DMS 273 treated with DMSO at 0.1 percent for 48 hours (cell line): Measurements from ENCODE around the gene MAD2L1BP.
"Not testable (repeated sequence)": the region's sequence is repeated elsewhere in the genome, so short reads cannot be mapped to it uniquely, and the experiment has no call there.

Source experiments
- DNase-seq: peaks from one replicate; lab custom pipeline; 2025; lab: John Stamatoyannopoulos, UW

Gene MAD2L1BP

GRCh38 chr6:43627008-43627825 is 8.4 kb upstream of the MAD2L1BP start:
- no peak for DNase-seq

- no peak for DNase-seq
These were observed 7.1 kb upstream of the MAD2L1BP start for GRCh38 chr6:43628393-43629103.

- peak; percentile 97 for DNase-seq
These were observed 6.5 kb upstream of the MAD2L1BP start, which contains the start of gene GTPBP2 for GRCh38 chr6:43629104-43629504. GTPBP2 (minus strand) TSS chr6:43629264; CDS start chr6:43629162, 102 bp downstream.

DNA sequence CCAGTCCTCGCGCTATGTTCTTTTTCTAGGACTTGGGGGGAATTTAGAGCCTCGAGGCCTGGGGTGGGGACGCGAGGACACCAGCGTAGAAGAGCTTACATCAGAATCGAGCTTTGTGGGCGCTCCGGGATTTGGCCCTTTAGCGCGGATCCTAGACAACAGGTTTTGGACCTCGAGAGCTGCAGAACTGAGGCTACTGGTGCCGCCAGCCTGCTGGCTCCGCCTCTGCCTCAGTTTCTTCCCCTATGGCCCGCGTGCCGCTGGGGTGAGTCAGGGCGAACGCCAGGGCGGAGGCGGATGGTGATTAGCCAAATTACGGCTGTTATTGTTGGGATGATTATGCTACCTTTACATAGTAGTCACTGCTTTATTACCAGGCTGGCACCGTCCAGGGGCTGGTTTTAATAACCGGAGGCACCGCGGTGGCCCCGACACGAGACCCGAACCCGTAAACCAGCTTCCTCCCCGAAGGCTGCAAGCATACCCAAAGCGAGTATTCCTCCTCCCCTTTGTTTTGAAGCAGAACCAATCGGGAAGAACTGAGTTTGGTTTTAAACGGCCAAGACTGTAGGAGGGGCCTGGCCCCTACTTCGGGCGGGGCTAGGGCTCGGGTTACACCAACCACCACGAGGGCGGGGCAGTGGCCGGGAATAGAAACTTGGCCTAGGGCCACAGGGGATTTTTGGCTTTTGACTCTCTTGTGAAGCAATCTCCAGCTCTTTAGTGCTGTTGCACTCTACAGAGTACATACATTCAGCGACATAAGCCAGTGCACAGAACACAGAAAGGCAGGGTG is 5.9 kb upstream of the MAD2L1BP start:
- peak; percentile 95 for DNase-seq

GRCh38 chr6:43630980-43631619 is 4.5 kb upstream of the MAD2L1BP start:
- DNase-seq = no peak

DNA sequence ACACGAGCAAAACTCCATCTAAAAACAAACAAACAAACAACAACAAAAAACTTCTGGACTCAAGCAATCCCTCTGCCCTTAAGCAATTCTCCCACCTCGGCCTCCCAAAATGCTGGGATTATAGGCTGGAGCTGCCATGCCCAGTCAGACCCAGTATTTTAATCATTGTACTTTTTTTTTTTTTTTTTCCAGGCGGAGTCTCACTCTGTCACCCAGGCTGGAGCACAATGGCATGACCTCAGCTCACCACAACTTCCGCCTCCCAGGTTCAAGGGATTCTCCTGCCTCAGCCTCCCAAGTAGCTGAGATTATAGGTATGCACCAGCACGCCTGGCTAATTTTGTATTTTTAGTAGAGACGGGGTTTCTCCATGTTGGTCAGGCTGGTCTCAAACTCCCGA is 2.6 kb upstream of the MAD2L1BP start:
- DNase-seq = not testable (repeated sequence)

DNA sequence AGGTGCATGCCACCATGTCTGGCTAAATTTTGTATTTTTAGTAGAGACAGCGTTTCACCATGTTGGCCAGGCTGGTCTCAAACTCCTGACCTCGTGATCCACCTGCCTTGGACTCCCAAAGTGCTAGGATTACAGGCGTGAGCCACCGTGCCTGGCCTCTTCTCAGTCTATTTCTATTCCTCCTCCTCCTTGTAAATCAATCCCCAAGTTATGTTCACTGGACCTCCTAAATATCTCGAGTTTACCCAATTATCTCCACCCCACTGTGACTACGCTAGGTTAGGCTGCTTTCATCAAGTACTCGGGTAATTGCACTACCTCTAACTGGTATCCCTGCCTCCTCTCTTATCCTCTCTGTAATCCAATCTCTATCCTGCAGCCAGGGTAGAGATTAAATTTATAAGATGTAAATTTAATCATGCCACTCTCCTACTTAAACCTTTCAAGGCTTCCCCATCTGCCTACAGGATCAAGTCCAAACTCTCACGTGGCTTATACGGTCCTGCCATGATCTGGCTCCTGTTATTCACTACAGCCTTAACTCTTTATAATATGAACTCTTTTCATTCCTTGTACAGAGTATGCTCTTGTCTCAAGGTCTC is 837 bp upstream of the MAD2L1BP start:
- peak; percentile 85 for DNase-seq

DNA sequence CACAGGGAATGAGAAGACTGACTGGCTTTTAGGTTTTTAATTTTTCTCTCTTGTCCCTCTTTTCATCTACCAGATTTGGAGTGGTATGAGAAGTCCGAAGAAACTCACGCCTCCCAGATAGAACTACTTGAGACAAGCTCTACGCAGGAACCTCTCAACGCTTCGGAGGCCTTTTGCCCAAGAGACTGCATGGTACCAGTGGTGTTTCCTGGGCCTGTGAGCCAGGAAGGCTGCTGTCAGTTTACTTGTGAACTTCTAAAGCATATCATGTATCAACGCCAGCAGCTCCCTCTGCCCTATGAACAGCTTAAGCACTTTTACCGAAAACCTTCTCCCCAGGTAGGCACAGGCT is 644 bp downstream of the MAD2L1BP start:
- DNase-seq = no peak

DNA sequence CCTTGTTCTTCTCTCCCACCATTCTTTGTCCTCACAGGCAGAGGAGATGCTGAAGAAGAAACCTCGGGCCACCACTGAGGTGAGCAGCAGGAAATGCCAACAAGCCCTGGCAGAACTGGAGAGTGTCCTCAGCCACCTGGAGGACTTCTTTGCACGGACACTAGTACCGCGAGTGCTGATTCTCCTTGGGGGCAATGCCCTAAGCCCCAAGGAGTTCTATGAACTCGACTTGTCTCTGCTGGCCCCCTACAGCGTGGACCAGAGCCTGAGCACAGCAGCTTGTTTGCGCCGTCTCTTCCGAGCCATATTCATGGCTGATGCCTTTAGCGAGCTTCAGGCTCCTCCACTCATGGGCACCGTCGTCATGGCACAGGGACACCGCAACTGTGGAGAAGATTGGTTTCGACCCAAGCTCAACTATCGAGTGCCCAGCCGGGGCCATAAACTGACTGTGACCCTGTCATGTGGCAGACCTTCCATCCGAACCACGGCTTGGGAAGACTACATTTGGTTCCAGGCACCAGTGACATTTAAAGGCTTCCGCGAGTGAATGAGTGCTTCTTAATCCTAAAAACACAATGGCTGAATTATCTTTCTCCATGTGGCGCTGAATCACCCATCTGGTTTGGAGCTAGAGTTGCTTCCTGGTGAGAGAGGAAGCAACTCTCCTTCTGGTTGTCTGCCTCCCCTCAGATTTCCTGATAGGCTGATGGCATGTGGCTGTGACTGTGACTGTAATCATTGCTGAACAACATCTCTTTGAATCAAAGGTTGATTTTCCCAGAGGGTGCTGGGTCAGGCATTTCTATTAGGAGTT is 4.6 kb downstream of the MAD2L1BP start:
- DNase-seq = no peak

DNA sequence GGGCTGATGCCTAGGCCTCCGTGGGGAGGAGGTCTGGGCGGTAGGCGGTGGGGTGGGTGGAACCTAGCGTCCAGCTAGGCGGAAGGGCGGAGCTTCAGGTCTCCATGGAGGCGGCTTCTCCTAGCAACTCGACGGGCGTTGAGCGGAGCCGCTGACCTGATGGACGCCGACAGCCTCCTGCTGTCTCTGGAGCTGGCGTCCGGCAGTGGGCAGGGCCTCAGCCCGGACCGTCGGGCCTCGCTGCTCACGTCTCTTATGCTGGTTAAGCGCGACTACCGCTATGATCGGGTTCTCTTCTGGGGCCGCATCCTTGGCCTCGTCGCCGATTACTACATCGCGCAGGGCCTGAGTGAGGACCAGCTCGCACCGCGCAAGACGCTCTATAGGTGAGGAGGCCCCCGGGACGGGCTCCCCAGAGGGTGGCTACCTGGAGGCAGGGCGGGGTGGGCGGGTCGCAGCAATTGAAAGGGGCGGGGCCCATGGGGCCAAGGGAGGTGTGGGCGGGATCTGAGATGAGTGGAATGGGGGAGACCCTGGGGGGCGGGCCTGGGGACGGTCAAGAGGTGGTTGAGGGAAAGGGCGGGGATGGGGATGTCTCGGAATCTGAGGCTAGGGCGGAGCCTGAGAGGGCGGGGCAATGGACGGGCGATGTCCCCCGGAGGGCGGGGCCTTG is 9.4 kb downstream of the MAD2L1BP start, which contains the start of gene RSPH9:
Gene RSPH9, plus strand, starts transcription at position 97 of the 673 bp plus-strand sequence. Its CDS starts 63 bp downstream, at position 160.
- DNase-seq = no peak

GRCh38 chr6:43645613-43645964 is 9.9 kb downstream of the MAD2L1BP start:
- DNase-seq = no peak

DNA sequence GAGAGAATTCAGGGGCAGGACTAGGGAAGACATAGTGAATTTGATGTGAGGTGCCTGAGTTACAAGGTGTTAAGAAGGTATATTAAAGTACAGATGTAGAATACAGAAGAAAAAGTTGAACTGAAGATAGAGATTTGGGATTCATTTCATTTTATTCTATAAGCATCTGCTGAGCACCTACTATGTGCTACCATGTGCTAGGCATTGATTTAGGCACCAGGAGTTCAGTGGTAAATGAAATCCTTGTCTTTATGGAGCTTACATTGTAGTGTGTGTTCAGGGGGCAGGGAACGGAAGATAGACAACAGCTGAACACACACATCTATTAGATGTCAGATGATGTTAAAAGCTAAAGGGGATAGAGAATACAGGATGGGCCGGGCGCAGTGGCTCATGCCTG is 12.0 kb downstream of the MAD2L1BP start:
- no peak for DNase-seq

DNA sequence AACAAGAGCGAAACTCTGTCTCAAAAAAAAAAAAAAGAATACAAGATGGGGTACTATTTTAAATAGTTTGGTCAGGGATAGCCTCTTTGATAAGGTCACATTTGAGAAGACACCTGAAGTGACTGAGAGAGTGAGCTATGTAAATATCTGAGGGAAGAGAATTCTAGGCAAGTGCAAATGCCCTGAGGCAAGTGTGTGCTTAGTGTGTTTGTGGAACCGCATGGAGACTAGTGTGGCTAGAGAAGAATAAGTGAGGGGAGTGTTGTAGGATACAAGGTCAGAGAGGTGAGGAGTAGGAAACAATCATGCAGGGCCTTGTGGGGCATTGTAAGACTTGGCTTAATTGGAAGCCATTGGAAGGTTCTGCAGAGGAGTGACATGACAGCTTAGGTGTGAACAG is 12.6 kb downstream of the MAD2L1BP start:
- DNase-seq = no peak

GRCh38 chr6:43652822-43653221 is 17.2 kb downstream of the MAD2L1BP start:
- not testable (repeated sequence) for DNase-seq

GRCh38 chr6:43657221-43657802 is 21.7 kb downstream of the MAD2L1BP start:
- no peak for DNase-seq

DNA sequence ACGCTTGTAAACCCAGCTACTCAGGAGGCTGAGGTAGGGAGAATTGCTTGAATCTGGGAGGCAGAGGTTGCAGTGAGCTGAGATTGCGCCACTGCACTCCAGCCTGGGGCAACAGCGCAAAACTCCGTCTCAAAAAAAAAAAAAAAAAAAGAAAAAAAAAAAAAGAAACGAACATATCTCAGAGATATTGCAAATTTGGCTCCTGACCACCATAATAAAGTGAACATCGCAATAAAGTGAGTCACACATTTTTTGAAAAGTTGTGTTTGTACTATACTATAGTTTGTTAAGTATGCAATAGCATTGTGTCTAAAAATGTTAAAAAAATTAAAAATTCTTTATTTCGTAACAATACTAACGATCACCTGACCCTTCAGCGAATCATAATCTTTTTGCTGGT is 22.5 kb downstream of the MAD2L1BP start:
- DNase-seq = no peak

- DNase-seq = not testable (repeated sequence)
These were observed 27.3 kb downstream of the MAD2L1BP start for GRCh38 chr6:43662948-43663347.

- no peak for DNase-seq
These were observed 29.7 kb downstream of the MAD2L1BP start for GRCh38 chr6:43665376-43665775.

DNA sequence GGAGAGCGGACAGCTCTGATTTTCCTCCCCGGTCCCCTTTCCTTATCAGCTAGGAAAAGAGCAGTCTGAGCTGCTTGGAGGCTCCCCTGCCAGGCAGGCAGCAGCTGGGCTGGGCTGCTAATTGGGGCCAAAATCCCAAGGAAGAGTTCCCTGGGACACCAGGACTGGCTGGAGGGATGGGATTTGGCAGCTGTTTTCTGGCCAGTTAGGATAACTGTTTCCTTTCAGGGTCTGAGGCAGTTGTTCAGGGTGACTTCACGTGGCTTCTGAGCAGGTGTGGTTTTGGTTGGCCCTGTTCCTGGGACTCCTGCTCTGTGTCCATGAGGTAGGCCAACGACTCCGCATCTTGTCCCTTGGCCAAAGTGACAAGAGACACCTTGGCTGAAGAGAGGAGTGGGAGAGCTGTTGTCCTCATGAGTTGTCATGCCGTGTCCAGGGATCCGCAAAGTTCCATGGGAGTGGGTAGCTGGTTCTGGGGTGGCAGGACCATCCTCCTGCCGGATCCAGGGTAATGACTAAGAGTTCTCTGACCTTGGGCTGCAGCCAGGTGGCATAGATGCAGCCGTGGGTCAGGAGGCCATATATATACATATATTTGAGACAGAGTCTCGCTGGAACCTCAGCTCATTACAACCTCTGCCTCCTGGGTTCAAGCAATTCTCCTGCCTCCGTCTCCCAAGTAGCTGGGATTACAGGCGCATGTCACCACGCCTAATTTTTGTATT is 30.7 kb downstream of the MAD2L1BP start:
- no peak for DNase-seq
